ENCODE results near the gene CDH23. TPM values are rescaled to one million over a fixed set of nuclear protein-coding genes. Genes with fewer than 3 reads are reported as not detected.

CDH23 gene
- total and polyA plus RNA-seq, 10 of the 15 experiments (the other 5 are each of a cell fraction or from before 2014, with no cell fraction given): 0.09 to 0.40 (median 0.15) TPM; not detected in 1

- no peaks in the 10 kb centered on the region; the same call in 2 of the 3 replicates for H3K9me3 ChIP-seq (replicated peaks; ENCODE audit: control insufficient read depth, insufficient read depth, low read length)
- H2AFZ ChIP-seq (ENCODE audit: control insufficient read depth, low read depth, low read length): no peak overlapping the region
- intact Hi-C loops (cut with micrococcal nuclease; ENCODE audit: unreplicated experiment): no loop called here
- H4K20me1 ChIP-seq (ENCODE audit: control insufficient read depth, insufficient read depth): no peaks in the 10 kb centered on the region
- peaks cover 22% of the 10 kb centered on the region for H3K79me2 ChIP-seq (ENCODE audit: control insufficient read depth, insufficient read depth, low read length)
- no peak overlapping the region for H3K4me3 ChIP-seq
- H3K36me3 ChIP-seq (ENCODE audit: control insufficient read depth in 2 of 2, insufficient read depth in 2 of 2, low read length in 1 of 2): peaks cover 28 to 69% of the 10 kb centered on the region in 2 experiments
- SMC1A ChIA-PET (ENCODE audit: uncharacterized antibody, unreplicated experiment): interaction anchor here (0.6 to 1.4 kb wide), 3 partner anchors 15 to 61 kb away, joined by 3 read pairs; no protein-coding TSS in a partner anchor
- DNase-seq (ENCODE audit: low read depth, low spot score) (no peak), ATAC-seq (no peak), FAIRE-seq (no peak)
- no peak for TF ChIP-seq ZNF274 (IDR thresholded peaks at IDR 0.05; ENCODE audit: insufficient read depth, insufficient read length)
- RAD21 ChIA-PET (ENCODE audit: unreplicated experiment): no interaction called here
- H3K27ac ChIP-seq (ENCODE audit: control insufficient read depth, insufficient read depth): no peak overlapping the region
- 98% methylated on average over 5 of the region's 5 CpGs for WGBS (ENCODE audit: insufficient coverage, insufficient replicate concordance, low lambda C conversion rate, missing lambda C conversion rate)
- POLR2A ChIA-PET: no interaction called here
- H3K9ac ChIP-seq (ENCODE audit: control insufficient read depth, insufficient read depth, low read length): no peak overlapping the region
- BruUV-seq (replicated peaks): no TSS peak
- H3K27me3 ChIP-seq (replicated peaks in 1 of 2; ENCODE audit: control insufficient read depth in 2 of 2, insufficient read depth in 2 of 2, low read length in 1 of 2): no peaks in the 10 kb centered on the region
- in situ Hi-C loops (cut with MboI): no loop called here
- CTCF ChIA-PET: interaction anchor here (0.6 to 2.1 kb wide), 3 partner anchors 56 to 502 kb away, joined by 4 to 11 read pairs (median 4); partner anchors contain the start of gene VSIR
- H3K4me1 ChIP-seq (ENCODE audit: control insufficient read depth, insufficient read depth, low read length): peaks cover 17% of the 10 kb centered on the region
- no peak overlapping the region for H3K4me2 ChIP-seq (ENCODE audit: control insufficient read depth, insufficient read depth)
Measured at GRCh38 chr10:71829896-71830295, 433.2 kb downstream of the CDH23 start.

GRCh38 chr10:71830726-71831125, 434.0 kb downstream of the CDH23 start:
- no peak overlapping the region for H3K4me2 ChIP-seq (ENCODE audit: control insufficient read depth, insufficient read depth)
- ChIA-PET SMC1A (ENCODE audit: uncharacterized antibody, unreplicated experiment) (interaction anchor here (0.9 to 1.4 kb wide), 2 partner anchors 15 to 60 kb away, joined by 3 read pairs; no protein-coding TSS in a partner anchor), CTCF (interaction anchor here (0.6 to 2.1 kb wide), 2 partner anchors 66 to 1264 kb away, joined by 3 to 11 read pairs; no protein-coding TSS in a partner anchor), POLR2A (no interaction called here), RAD21 (ENCODE audit: unreplicated experiment) (no interaction called here)
- FAIRE-seq: no peak
- no peaks in the 10 kb centered on the region for H4K20me1 ChIP-seq (ENCODE audit: control insufficient read depth, insufficient read depth)
- DNase-seq (ENCODE audit: low read depth, low spot score): no peak
- no peak overlapping the region for H3K27ac ChIP-seq (ENCODE audit: control insufficient read depth, insufficient read depth)
- no TSS peak for BruUV-seq (replicated peaks)
- WGBS (ENCODE audit: insufficient coverage, insufficient replicate concordance, low lambda C conversion rate, missing lambda C conversion rate): 86% methylated on average over 4 of the region's 4 CpGs
- H3K36me3 ChIP-seq (ENCODE audit: control insufficient read depth in 2 of 2, insufficient read depth in 2 of 2, low read length in 1 of 2): peaks cover 22 to 61% of the 10 kb centered on the region in 2 experiments
- peaks cover 22% of the 10 kb centered on the region for H3K4me1 ChIP-seq (ENCODE audit: control insufficient read depth, insufficient read depth, low read length)
- in situ Hi-C loops (cut with MboI) (no loop called here), intact Hi-C loops (cut with micrococcal nuclease; ENCODE audit: unreplicated experiment) (no loop called here)
- H3K9me3 ChIP-seq (replicated peaks; ENCODE audit: control insufficient read depth, insufficient read depth, low read length): no peaks in the 10 kb centered on the region; the same call in 2 of the 3 replicates
- no peak overlapping the region for H3K4me3 ChIP-seq
- H2AFZ ChIP-seq (ENCODE audit: control insufficient read depth, low read depth, low read length): no peak overlapping the region
- H3K79me2 ChIP-seq (ENCODE audit: control insufficient read depth, insufficient read depth, low read length): peaks cover 28% of the 10 kb centered on the region
- no peaks in the 10 kb centered on the region for H3K27me3 ChIP-seq (replicated peaks in 1 of 2; ENCODE audit: control insufficient read depth in 2 of 2, insufficient read depth in 2 of 2, low read length in 1 of 2)
- ATAC-seq: no peak
- no peak for TF ChIP-seq BMI1 (IDR thresholded peaks at IDR 0.05; ENCODE audit: borderline replicate concordance)
- no peak for TF ChIP-seq KLF5 (IDR thresholded peaks at IDR 0.05; ENCODE audit: partially characterized antibody)
- TF ChIP-seq MXI1 (IDR thresholded peaks at IDR 0.05; ENCODE audit: low read depth, low read length): no peak
- no peak for TF ChIP-seq RUNX3 (IDR thresholded peaks at IDR 0.05; ENCODE audit: low read length)
- TF ChIP-seq PML (IDR thresholded peaks at IDR 0.05; ENCODE audit: low read length): no peak
- no peak for TF ChIP-seq TBL1XR1 (IDR thresholded peaks at IDR 0.05; ENCODE audit: low read depth, low read length)
- TF ChIP-seq NR2F1 (conservative IDR thresholded peaks at IDR 0.05): no peak
- TF ChIP-seq NR2C2 (IDR thresholded peaks at IDR 0.05; ENCODE audit: borderline replicate concordance, control insufficient read depth, insufficient read length, low read depth): no peak
- TF ChIP-seq PAX5 (IDR thresholded peaks at IDR 0.05; ENCODE audit: borderline replicate concordance, low read depth, low read length): no peak
- no peak overlapping the region for H3K9ac ChIP-seq (ENCODE audit: control insufficient read depth, insufficient read depth, low read length)

All from GM12878 (cell line).